ENCODE data around the gene ROR2. TPM values are rescaled to one million over a fixed set of nuclear protein-coding genes. Genes with fewer than 3 reads are reported as not detected.

The ROR2 gene
- total and polyA plus RNA-seq, 8 donors, result 3.0 to 21.4 (median 9.8) TPM

- H3K4me1 ChIP-seq, result peaks cover 0 to 21% (median 0%) of the 10 kb centered on the region in 4 donors
- no peaks in the 10 kb centered on the region for H3K36me3 ChIP-seq
- 93 to 97% (median 96%) methylated on average over 4 of the region's 4 CpGs for WGBS, 5 donors
- H3K4me3 ChIP-seq, result no peak overlapping the region
- DNase-seq, result no peak
- intact Hi-C loops (cut with DNase I; ENCODE audit: low total_unique reads), result no loop called here
- H3K27ac ChIP-seq, result no peak overlapping the region
- peaks cover 0 to 10% (median 5%) of the 10 kb centered on the region in 4 donors for H3K9me3 ChIP-seq
- no peak for TF ChIP-seq POLR2AphosphoS5 (IDR thresholded peaks at IDR 0.05)
- no peak for TF ChIP-seq POLR2A (IDR thresholded peaks at IDR 0.05)
- no peak for TF ChIP-seq CTCF (IDR thresholded peaks at IDR 0.05)
- peaks cover 0 to 3% (median 0%) of the 10 kb centered on the region in 3 donors for H3K27me3 ChIP-seq
These were observed 233.8 kb downstream of the ROR2 start for GRCh38 chr9:91716239-91716638.

- H3K9me3 ChIP-seq, result peaks cover 0 to 10% (median 5%) of the 10 kb centered on the region in 4 donors
- no peak for DNase-seq
- peaks cover 0 to 3% (median 0%) of the 10 kb centered on the region in 3 donors for H3K27me3 ChIP-seq
- peak overlapping the region in 3 of 5 donors; percentile 15 to 87 (median 52) for H3K27ac ChIP-seq
- H3K4me1 ChIP-seq, result peaks cover 0 to 21% (median 0%) of the 10 kb centered on the region in 4 donors
- TF ChIP-seq EP300 (IDR thresholded peaks at IDR 0.05) (no peak), CTCF (IDR thresholded peaks at IDR 0.05) (no peak), POLR2AphosphoS5 (IDR thresholded peaks at IDR 0.05) (no peak), POLR2A (IDR thresholded peaks at IDR 0.05) (no peak)
- peak overlapping the region in 3 of 4 donors; percentile 38 to 47 (median 38) for H3K4me3 ChIP-seq
- H3K36me3 ChIP-seq, result no peaks in the 10 kb centered on the region
- WGBS, 5 donors, result 66 to 87% (median 82%) methylated on average over 14 of the region's 14 CpGs
- intact Hi-C loops (cut with DNase I; ENCODE audit: low total_unique reads), result no loop called here
These were observed 235.0 kb downstream of the ROR2 start for GRCh38 chr9:91714874-91715615.

GRCh38 chr9:91714020-91714806 lies 235.8 kb downstream of the ROR2 start:
- 8 to 55% (median 16%) methylated on average over 28 to 35 of the region's 39 CpGs for WGBS, 5 donors
- peak overlapping the region in 4 of 5 donors; percentile 15 to 87 (median 40) for H3K27ac ChIP-seq
- intact Hi-C loops (cut with DNase I; ENCODE audit: low total_unique reads), result no loop called here

GRCh38 chr9:91712811-91713210 lies 237.2 kb downstream of the ROR2 start:
- H3K4me3 ChIP-seq, result no peak overlapping the region
- H3K27me3 ChIP-seq, result no peaks in the 10 kb centered on the region
- H3K9me3 ChIP-seq, result peaks cover 0 to 10% (median 5%) of the 10 kb centered on the region in 4 donors
- TF ChIP-seq CTCF (IDR thresholded peaks at IDR 0.05), result no peak
- no peak for TF ChIP-seq POLR2AphosphoS5 (IDR thresholded peaks at IDR 0.05)
- TF ChIP-seq POLR2A (IDR thresholded peaks at IDR 0.05), result no peak
- TF ChIP-seq EP300 (IDR thresholded peaks at IDR 0.05), result no peak
- H3K27ac ChIP-seq, result no peak overlapping the region
- H3K36me3 ChIP-seq, result no peaks in the 10 kb centered on the region
- intact Hi-C loops (cut with DNase I; ENCODE audit: low total_unique reads), result no loop called here
- H3K4me1 ChIP-seq, result peaks cover 0 to 21% (median 0%) of the 10 kb centered on the region in 4 donors
- DNase-seq, result no peak
- WGBS, 5 donors, result 83 to 88% (median 88%) methylated on average over 7 of the region's 7 CpGs

More at GRCh38 chr9:91714020-91714806, 235.8 kb downstream of the ROR2 start:
- DNase-seq, result peak; percentile 74 to 89
- TF ChIP-seq POLR2AphosphoS5 (IDR thresholded peaks at IDR 0.05), result peak in 1 of 3 donors; percentile 26
- no peak for TF ChIP-seq POLR2A (IDR thresholded peaks at IDR 0.05)
- Histone ChIP-seq H3K27me3 (peaks cover 0 to 3% (median 0%) of the 10 kb centered on the region in 3 donors), H3K4me1 (peaks cover 0 to 21% (median 0%) of the 10 kb centered on the region in 4 donors), H3K9me3 (peaks cover 0 to 10% (median 5%) of the 10 kb centered on the region in 4 donors), H3K4me3 (peak overlapping the region; percentile 38 to 47 (median 38)), H3K36me3 (no peaks in the 10 kb centered on the region)
